GM12878 (cell line): ENCODE data around the gene NKX1-2. TPM values are rescaled to one million over a fixed set of nuclear protein-coding genes. Genes with fewer than 3 reads are reported as not detected.

Source experiments
- ETV6 ChIP-seq, 2 experiments: fragments of 450-650 bp in 1 of 2; IDR thresholded peaks in 1 of 2; conservative IDR thresholded peaks in 1 of 2; 2 replicates each; pipeline ENCODE4 v1.6.1; 2014; ENCODE audit warnings: antibody characterized with exemption in 1 of 2, borderline replicate concordance in 1 of 2, low read depth in 1 of 2, mild to moderate bottlenecking in 1 of 2, moderate library complexity in 1 of 2
- PAX8 ChIP-seq: fragments of 450-650 bp; IDR thresholded peaks from 2 replicates; pipeline ENCODE4 v1.6.1; 2017; ENCODE audit warnings: mild to moderate bottlenecking, moderate library complexity
- SKIL ChIP-seq: fragments of 450-650 bp; IDR thresholded peaks from 2 replicates; pipeline ENCODE4 v1.6.1; 2017; ENCODE audit warnings: mild to moderate bottlenecking, low read depth, inconsistent platforms; ENCODE audit not compliant: poor library complexity, severe bottlenecking
- TCF3 ChIP-seq: IDR thresholded peaks from 2 replicates; pipeline ENCODE4 v1.6.1; 2012; ENCODE audit warnings: low read depth, mild to moderate bottlenecking, low read length, borderline replicate concordance; ENCODE audit not compliant: insufficient read depth
- ZNF217 ChIP-seq: fragments of 450-650 bp; IDR thresholded peaks from 2 replicates; pipeline ENCODE4 v1.6.1; 2017; ENCODE audit warnings: antibody characterized with exemption, mild to moderate bottlenecking
- ZNF622 ChIP-seq: fragments of 450-650 bp; IDR thresholded peaks from 2 replicates; pipeline ENCODE4 v1.6.1; 2017; ENCODE audit warnings: mild to moderate bottlenecking, inconsistent platforms
- polyA plus RNA-seq, 11 experiments: library from polyadenylated mRNA; depleted of rRNA in 4 of 11; unstranded in 6 of 11; stranded (reverse) in 5 of 11; fragments of >200 nt; fragmentation: Nextera tagmentation in 4 of 11; fragmentation: Illumina TruSeq in 1 of 11; extraction: Ambion mirVana in 4 of 11; extraction: Trizol in 1 of 11; gene quantifications; 1 replicate in 1 of 11; 2 replicates in 10 of 11; pipeline versions ENCODE4 v1.2.1 to v1.2.3, GENCODE V29; 2011 to 2016; ENCODE audit warnings: inconsistent platforms in 2 of 11, missing spikeins in 2 of 11, low read depth in 1 of 11
- total RNA-seq, 4 experiments: library from RNA; depleted of rRNA in 3 of 4; stranded (reverse); fragments of >200 nt in 3 of 4; fragmentation: Illumina TruSeq in 1 of 4; extraction: Trizol in 1 of 4; gene quantifications; 2 replicates each; pipeline versions ENCODE4 v1.2.1 to v1.2.3, GENCODE V29; 2013 to 2021
- TF ChIP-seq, protein P1 (sequence below): IDR thresholded peaks from 2 replicates; pipeline ENCODE4 v1.6.1; 2012; ENCODE audit warnings: improper control_type of control experiment, low read depth, low read length; ENCODE audit not compliant: insufficient replicate concordance
- TF ChIP-seq, protein P2 (sequence below): fragments of 150-350 bp; IDR thresholded peaks from 2 replicates; pipeline ENCODE4 v1.6.1; 2016; ENCODE audit warnings: low read depth, low read length

The NKX1-2 gene
- total and polyA plus RNA-seq, 10 of the 15 experiments (the other 5 are each of a cell fraction or from before 2014, with no cell fraction given) = not detected

- TF ChIP-seq, protein P1, sequence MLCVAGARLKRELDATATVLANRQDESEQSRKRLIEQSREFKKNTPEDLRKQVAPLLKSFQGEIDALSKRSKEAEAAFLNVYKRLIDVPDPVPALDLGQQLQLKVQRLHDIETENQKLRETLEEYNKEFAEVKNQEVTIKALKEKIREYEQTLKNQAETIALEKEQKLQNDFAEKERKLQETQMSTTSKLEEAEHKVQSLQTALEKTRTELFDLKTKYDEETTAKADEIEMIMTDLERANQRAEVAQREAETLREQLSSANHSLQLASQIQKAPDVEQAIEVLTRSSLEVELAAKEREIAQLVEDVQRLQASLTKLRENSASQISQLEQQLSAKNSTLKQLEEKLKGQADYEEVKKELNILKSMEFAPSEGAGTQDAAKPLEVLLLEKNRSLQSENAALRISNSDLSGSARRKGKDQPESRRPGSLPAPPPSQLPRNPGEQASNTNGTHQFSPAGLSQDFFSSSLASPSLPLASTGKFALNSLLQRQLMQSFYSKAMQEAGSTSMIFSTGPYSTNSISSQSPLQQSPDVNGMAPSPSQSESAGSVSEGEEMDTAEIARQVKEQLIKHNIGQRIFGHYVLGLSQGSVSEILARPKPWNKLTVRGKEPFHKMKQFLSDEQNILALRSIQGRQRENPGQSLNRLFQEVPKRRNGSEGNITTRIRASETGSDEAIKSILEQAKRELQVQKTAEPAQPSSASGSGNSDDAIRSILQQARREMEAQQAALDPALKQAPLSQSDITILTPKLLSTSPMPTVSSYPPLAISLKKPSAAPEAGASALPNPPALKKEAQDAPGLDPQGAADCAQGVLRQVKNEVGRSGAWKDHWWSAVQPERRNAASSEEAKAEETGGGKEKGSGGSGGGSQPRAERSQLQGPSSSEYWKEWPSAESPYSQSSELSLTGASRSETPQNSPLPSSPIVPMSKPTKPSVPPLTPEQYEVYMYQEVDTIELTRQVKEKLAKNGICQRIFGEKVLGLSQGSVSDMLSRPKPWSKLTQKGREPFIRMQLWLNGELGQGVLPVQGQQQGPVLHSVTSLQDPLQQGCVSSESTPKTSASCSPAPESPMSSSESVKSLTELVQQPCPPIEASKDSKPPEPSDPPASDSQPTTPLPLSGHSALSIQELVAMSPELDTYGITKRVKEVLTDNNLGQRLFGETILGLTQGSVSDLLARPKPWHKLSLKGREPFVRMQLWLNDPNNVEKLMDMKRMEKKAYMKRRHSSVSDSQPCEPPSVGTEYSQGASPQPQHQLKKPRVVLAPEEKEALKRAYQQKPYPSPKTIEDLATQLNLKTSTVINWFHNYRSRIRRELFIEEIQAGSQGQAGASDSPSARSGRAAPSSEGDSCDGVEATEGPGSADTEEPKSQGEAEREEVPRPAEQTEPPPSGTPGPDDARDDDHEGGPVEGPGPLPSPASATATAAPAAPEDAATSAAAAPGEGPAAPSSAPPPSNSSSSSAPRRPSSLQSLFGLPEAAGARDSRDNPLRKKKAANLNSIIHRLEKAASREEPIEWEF = no peak
- TF ChIP-seq PAX8 = no peak
- TF ChIP-seq, protein P2, sequence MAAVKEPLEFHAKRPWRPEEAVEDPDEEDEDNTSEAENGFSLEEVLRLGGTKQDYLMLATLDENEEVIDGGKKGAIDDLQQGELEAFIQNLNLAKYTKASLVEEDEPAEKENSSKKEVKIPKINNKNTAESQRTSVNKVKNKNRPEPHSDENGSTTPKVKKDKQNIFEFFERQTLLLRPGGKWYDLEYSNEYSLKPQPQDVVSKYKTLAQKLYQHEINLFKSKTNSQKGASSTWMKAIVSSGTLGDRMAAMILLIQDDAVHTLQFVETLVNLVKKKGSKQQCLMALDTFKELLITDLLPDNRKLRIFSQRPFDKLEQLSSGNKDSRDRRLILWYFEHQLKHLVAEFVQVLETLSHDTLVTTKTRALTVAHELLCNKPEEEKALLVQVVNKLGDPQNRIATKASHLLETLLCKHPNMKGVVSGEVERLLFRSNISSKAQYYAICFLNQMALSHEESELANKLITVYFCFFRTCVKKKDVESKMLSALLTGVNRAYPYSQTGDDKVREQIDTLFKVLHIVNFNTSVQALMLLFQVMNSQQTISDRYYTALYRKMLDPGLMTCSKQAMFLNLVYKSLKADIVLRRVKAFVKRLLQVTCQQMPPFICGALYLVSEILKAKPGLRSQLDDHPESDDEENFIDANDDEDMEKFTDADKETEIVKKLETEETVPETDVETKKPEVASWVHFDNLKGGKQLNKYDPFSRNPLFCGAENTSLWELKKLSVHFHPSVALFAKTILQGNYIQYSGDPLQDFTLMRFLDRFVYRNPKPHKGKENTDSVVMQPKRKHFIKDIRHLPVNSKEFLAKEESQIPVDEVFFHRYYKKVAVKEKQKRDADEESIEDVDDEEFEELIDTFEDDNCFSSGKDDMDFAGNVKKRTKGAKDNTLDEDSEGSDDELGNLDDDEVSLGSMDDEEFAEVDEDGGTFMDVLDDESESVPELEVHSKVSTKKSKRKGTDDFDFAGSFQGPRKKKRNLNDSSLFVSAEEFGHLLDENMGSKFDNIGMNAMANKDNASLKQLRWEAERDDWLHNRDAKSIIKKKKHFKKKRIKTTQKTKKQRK = no peak
- TF ChIP-seq TCF3 = no peak
- no peak for TF ChIP-seq ETV6 (conservative IDR thresholded peaks at IDR 0.05 in 1 of 2, IDR thresholded peaks at IDR 0.05 in 1 of 2; ENCODE audit: borderline replicate concordance in 1 of 2, low read depth in 1 of 2)
- TF ChIP-seq ZNF622 = no peak
- TF ChIP-seq ZNF217 = no peak
- TF ChIP-seq SKIL = no peak
Measured at GRCh38 chr10:124481717-124482116, 31.9 kb upstream of the NKX1-2 start (continued).
